ENCODE measurements around the gene FXYD1. TPM values are rescaled to one million over a fixed set of nuclear protein-coding genes. Genes with fewer than 3 reads are reported as not detected.

FXYD1 gene
- total RNA-seq, 4 donors from 2014 or later = 42.8 to 140 (median 52.7) TPM

DNA sequence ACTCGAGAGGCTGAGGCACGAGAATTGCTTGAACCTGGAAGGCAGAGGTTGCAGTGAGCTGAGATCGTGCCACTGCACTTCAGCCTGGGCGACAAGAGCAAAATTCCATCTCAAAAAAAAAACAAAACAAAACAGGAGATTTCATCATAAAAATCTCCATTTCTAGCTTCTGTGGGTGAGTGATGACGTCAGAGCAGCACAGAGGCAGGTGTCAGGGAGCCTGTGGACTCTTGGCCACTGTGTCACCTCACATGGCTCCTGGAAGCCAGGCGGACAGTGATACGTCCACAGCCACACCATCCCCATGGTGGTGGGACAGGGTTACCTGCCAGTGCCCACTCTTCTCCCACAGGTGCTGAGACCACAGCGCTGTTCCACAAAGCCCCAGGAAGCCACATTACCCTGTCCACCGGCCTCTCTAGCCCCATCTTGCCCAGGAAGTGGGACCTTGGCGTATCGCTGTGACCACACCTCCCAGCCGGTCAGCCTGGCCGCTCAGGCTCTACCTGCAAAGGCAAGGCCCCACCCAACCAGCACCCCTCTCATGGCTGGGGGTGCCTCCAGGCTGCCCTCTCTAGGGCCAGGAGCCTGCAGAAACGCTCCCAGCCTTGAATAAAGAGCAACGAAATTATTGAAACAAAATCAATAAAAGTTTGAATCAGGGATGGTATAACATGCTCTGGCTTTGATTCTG is 25.5 kb upstream of the FXYD1 start:
- 80 to 98% methylated on average over 5 to 11 of the region's 15 CpGs for WGBS, 2 donors (ENCODE audit: low coverage in 1 of 2)
- TF ChIP-seq POLR2A (IDR thresholded peaks at IDR 0.05) (no peak), POLR2AphosphoS5 (IDR thresholded peaks at IDR 0.05) (no peak), CTCF (IDR thresholded peaks at IDR 0.05) (no peak), EP300 (IDR thresholded peaks at IDR 0.05) (no peak)
- H3K27ac ChIP-seq = peak overlapping the region in 1 of 4 donors; percentile 91
- no peak overlapping the region for H3K4me3 ChIP-seq
- no peak for ATAC-seq
- H3K27me3 ChIP-seq = peaks cover 38% of the 10 kb centered on the region
- H3K9me3 ChIP-seq = no peaks in the 10 kb centered on the region
- H3K4me1 ChIP-seq = peaks cover 0 to 13% (median 0%) of the 10 kb centered on the region in 3 donors
- no peaks in the 10 kb centered on the region for H3K36me3 ChIP-seq

DNA sequence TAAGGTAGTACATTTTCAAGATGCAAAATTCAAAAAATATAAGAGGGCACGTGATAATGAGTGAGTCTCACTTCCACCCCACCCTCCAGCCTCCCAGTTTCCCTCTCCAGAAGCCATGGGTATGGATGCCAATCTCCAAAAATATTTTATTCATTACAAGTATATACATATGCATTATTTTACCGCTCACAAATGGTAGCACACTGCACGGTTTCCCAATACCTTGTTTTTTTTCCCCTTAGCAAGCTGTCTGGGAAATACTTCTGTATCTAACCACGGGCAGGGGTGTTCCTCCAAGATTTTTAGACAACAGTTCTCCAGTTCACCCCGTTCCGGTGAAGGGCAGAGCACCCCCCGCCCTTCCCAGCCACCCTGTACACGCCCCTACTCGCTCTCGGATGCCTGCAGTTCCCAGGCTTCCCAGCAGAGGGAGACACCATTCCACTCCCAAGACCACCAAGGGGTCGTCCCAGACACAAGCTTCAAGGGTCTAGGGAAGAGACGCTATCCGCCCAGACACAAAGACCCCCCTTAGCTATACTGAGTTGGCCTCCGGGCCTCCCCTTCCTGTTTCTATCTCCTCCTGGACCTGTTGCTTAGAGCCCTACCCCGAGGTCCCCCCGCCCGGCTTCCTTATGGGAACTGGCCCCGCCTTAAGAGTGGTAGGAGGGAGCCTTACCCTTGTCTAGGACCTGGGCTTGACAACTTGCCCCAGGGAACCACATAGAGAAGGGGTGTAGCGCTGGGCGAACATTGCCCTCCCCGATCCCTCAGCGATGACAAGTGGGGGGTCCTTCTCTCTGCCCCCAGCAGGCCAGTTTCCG is 24.1 kb upstream of the FXYD1 start:
- peak; percentile 74 for ATAC-seq
- H3K9me3 ChIP-seq = no peaks in the 10 kb centered on the region
- WGBS, 2 donors (ENCODE audit: low coverage in 1 of 2) = 17 to 29% methylated on average over 4 to 9 of the region's 23 CpGs
- H3K4me3 ChIP-seq = peak overlapping the region in 1 of 2 donors; percentile 42
- peak in 3 of 4 experiments; percentile 88 to 95 (median 93) for TF ChIP-seq CTCF (IDR thresholded peaks at IDR 0.05)
- no peak for TF ChIP-seq POLR2A (IDR thresholded peaks at IDR 0.05)
- peaks cover 29% of the 10 kb centered on the region for H3K27me3 ChIP-seq
- H3K36me3 ChIP-seq = no peaks in the 10 kb centered on the region
- H3K27ac ChIP-seq = peak overlapping the region in 3 of 4 donors; percentile 35 to 91 (median 71)
- H3K4me1 ChIP-seq = peaks cover 0 to 13% (median 0%) of the 10 kb centered on the region in 3 donors

GRCh38 chr19:35115177-35115951 is 23.3 kb upstream of the FXYD1 start, which contains the start of gene FXYD3:
FXYD3 (plus strand) TSS chr19:35115823; CDS start chr19:35119377, 3,554 bp downstream.
- Histone ChIP-seq H3K4me1 (peaks cover 0 to 18% (median 0%) of the 10 kb centered on the region in 3 donors), H3K9me3 (no peaks in the 10 kb centered on the region), H3K27me3 (peaks cover 24% of the 10 kb centered on the region), H3K4me3 (peak within 1 kb of the TSS in 1 of 2 donors; percentile 42), H3K27ac (peak within 1 kb of the TSS in 3 of 4 donors; percentile 62 to 91 (median 71)), H3K36me3 (no peaks in the 10 kb centered on the region)
- no peak for TF ChIP-seq EP300 (IDR thresholded peaks at IDR 0.05)
- peak; percentile 17 for TF ChIP-seq POLR2AphosphoS5 (IDR thresholded peaks at IDR 0.05)
- ATAC-seq = peak; percentile 23
- WGBS, 2 donors (ENCODE audit: low coverage in 1 of 2) = 51% methylated on average over 4 of the region's 14 CpGs; no CpG with 5 or more reads in 1 of the 2 donors

GRCh38 chr19:35116072-35116801 is 22.4 kb upstream of the FXYD1 start:
- WGBS, 2 donors (ENCODE audit: low coverage in 1 of 2) = 67 to 82% methylated on average over 2 to 5 of the region's 13 CpGs
- TF ChIP-seq POLR2AphosphoS5 (IDR thresholded peaks at IDR 0.05) = no peak
- TF ChIP-seq EP300 (IDR thresholded peaks at IDR 0.05) = no peak
- TF ChIP-seq CTCF (IDR thresholded peaks at IDR 0.05) = no peak
- TF ChIP-seq POLR2A (IDR thresholded peaks at IDR 0.05) = no peak
- H3K27ac ChIP-seq = peak overlapping the region in 3 of 4 donors; percentile 62 to 91 (median 71)
- peak overlapping the region in 1 of 2 donors; percentile 42 for H3K4me3 ChIP-seq
- ATAC-seq = no peak
- H3K9me3 ChIP-seq = no peaks in the 10 kb centered on the region
- peaks cover 0 to 26% (median 0%) of the 10 kb centered on the region in 3 donors for H3K4me1 ChIP-seq
- H3K36me3 ChIP-seq = no peaks in the 10 kb centered on the region
- H3K27me3 ChIP-seq = peaks cover 20% of the 10 kb centered on the region
